Stimulated activated CD4-positive, alpha-beta T cell treated with anti-CD3 and anti-CD28 coated beads, Interleukin-12 subunit alpha, Interleukin-12 subunit beta, amount 100 ng/mL, for 24 hours (primary cell): ENCODE measurements around the gene GSTM5.
"Not testable (repeated sequence)": the region's sequence is repeated elsewhere in the genome, so short reads cannot be mapped to it uniquely, and the experiment has no call there.

Experiments
- DNase-seq, 2 experiments: peaks; one replicate each; pipeline ENCODE4 v3.0.0-alpha.2; 2020; ENCODE audit warnings: low read depth in 2 of 2

Gene GSTM5

DNA sequence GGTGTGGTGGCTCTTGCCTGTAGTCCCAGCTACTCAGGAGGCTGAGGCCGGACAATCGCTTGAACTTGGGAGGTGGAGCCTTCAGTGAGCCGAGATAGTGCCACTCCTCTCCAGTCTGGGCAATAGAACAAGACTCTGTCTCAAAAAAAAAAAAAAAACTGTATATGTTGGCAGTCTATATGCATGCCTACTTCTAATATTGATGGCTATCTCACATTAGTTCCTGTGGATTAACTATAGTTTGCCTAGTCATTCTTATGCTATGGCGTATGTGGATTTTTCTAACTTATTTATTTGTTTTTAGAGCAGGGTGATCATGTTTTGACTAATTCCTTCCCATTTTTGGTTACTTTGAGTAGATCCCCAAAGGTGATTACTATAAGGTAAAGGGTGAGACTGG lies 15.0 kb upstream of the GSTM5 start:
- DNase-seq = no peak

DNA sequence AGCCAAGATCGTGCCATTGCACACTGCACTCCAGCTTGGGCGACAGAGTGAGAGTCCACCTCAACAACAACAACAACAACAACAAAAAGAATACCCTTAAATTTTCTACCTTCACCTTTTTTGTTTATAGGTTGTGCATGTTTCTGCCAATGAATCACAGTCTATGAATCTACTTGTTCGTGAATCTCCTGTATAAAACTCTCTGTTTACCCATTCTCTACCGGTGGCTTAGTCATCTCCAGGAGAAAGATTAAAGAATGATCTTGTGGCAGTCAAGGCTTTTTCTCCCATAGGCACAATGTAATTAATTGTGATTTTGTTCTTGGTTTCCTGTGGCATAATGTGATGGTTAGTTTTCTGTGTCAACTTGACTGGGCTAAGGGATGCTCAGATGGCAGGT lies 14.2 kb upstream of the GSTM5 start:
- DNase-seq = not testable (repeated sequence)

DNA sequence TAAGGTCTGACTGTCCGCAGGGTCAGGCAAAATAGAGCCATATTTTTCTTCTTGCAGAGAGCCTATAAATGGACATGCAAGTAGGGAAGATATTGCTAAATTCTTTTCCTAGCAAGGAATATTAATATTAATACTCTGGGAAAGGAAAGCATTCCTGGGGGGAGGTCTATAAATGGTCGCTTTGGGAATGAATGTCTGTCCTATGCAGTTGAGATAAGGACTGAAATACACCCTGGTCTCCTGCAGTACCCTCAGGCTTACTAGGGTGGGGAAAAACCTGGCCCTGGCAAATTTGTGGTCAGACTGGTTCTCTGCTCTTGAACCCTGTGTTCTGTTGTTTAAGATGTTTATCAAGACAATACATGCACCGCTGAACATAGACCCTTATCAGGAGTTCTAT lies 9.1 kb upstream of the GSTM5 start:
- DNase-seq = not testable (repeated sequence)

DNA sequence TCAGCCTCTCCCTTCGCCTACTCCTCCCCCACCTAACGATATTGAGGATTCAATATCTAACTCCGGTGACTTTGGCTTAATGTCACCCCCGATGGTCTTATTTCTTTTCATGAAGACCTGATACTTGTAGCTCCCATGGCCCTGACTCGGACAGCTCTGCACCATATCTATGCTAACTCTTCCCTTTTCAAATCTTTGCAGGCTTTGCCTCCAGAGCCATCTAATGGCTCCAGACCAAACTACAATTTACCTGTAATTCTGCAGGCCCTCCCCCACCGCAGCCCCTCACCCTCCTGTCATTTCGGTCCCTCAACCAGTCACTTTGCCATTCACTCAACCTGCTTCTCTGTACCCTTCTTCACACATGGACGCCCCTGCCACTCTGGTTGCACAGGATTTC lies 7.9 kb upstream of the GSTM5 start:
- no peak for DNase-seq

DNA sequence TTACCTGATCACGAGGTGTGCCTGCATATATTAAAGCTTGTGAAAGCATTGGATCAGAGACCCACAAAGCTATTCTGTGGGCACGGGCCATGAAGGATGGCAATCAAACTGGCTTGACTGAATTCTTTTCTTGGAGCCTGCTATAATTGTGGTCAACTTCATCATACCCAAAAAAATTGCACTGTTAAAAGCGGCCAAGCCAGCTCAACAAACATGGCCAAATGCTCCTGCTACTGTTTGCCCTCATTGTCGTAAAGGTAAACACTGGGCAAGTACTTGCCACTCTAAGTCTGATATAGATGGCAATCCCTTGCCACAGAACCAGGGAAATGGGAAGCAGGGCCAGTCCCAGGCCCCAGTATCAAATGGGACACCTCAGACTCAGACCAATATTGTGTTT lies 6.6 kb upstream of the GSTM5 start:
- DNase-seq = no peak

DNA sequence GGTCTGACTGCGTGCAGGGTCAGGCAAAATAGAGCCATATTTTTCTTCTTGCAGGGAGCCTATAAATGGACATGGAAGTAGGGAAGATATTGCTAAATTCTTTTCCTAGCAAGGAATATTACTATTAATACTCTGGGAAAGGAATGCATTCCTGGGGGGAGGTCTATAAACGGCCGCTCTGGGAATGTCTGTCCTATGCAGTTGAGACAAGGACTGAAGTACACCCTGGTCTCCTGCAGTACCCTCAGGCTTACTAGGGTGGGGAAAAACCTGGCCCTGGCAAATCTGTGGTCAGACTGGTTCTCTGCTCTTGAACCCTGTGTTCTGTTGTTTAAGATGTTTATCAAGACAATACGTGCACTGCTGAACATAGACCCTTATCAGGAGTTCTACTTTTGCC lies 3.1 kb upstream of the GSTM5 start:
- DNase-seq = not testable (repeated sequence)

DNA sequence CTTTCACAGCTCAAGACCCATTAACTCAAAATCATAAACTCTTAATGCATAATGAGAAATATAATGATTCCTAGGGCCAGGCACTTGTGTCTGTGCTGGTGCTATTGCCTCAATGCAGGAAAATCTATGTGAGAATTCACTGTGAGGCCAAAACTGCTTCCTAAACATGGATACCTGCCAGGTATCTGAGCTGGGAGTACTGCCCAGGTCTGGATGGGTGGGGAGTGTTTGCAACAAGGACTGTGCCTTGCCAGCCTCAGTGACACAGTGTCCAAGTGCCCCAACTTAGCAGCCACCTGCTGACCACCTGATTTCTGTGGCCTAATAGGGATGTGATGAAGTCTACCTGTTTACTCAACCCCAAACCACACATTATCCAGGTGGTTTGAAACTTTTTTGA lies 2.2 kb upstream of the GSTM5 start:
- DNase-seq = not testable (repeated sequence)

DNA sequence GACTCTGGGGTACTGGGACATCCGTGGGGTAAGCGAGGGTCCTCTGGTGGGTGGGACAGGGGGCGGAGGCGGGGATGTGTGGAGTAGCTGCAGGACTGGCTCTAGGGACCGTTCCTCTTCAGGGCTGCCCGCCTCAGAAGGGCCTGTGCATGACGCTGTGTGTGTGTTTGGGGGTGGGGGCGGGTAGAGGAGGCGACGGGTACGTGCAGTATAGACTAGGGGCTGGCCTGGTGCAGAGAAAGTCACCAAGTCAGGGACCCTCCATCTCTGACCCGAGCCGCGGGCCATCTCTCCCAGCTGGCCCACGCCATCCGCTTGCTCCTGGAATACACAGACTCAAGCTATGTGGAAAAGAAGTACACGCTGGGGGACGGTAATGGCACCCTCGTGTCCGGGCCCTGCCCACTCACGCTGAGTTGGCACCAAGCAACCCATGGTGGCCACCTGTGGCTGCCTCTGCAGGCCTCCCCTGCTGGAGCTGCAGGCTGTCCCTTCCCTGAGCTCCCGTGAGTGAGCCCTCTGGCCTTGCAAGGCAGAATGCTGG lies 342 bp downstream of the GSTM5 start:
- no peak for DNase-seq

DNA sequence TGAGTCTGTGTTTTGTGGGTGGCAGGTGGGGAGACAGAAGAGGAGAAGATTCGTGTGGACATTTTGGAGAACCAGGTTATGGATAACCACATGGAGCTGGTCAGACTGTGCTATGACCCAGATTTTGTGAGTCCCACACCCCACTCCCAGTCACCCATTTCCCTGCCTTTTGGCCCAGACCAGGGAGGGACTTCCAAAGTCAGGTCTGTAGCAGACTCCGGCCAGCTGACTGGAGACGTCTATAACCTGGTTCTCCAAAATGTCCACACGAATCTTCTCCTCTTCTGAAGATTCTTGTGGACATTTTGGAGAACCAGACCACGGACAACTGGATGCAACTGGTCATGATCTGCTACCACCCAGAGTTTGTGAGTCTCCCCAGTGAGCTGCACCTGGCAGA lies 1.6 kb downstream of the GSTM5 start:
- no peak for DNase-seq

DNA sequence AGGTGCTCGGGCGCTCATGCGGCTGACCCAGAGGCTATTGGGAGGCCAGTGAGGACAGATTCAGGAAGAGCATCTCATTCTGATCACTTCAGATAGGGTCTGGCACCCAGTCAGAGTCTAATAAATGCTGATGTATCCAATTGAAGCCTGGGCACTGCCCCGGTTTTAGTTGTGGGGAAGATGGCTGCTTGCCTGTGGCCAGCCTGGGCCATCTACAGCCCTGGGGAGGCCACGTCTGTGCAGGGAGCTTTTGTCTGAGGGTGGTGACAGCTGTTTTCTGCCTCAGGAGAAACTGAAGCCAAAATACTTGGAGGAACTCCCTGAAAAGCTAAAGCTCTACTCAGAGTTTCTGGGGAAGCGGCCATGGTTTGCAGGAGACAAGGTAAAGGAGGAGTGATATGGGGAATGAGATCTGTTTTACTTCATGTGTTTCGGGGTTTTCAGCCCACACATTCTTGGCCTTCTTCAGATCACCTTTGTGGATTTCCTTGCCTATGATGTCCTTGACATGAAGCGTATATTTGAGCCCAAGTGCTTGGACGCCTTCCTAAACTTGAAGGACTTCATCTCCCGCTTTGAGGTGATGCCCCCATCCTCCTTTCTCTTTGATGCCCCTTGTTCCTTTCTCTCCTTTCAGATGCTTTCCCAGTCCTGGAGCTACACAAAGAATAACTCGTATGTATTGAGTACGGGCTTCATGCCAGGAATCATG lies 2.8 kb downstream of the GSTM5 start:
- no peak for DNase-seq

DNA sequence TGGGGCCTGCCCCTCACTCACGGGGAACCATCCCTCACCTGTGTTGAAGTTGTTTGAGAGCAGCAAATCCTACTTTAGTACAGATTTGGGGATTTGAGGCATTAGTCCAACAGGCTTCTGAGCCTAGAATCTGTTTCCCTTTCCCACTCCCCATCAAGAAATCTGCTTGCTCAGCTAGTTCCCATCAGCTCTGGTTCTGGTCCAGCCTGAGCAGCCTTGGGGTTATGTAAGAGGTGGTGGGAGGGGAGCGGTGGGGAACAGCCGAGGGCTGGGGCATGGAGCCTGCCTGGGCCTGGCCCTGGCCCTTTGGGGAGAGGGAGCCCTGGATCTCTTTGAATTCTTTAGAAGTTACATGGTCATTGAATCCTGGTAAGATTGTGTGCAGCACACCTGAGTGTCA lies 4.1 kb downstream of the GSTM5 start:
- DNase-seq = no peak

DNA sequence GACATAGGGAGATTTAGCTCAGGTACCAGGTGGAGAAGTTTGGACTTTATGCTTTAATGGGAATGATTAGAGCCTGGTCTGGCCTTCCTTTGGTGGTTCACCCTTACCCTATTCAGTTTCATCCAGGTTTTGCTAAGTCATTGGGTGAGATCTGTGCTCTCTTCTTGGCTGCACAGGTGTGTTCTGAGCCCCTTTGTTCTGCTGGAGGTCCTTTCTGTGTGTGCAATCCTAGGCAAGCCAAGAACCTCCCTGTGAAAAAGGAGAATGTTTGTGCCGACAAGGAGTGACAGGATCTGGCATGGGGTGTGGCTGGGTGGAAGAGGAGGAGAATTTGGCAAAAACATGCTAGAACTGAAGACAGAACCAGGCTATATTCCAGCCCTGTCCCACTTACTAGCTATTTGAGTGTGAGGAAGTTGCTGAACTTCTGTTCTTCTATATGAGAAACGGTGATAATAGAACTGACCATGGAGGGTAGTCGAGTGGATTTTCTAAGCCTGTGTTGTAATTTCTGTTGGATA lies 4.6 kb downstream of the GSTM5 start:
- DNase-seq = no peak

DNA sequence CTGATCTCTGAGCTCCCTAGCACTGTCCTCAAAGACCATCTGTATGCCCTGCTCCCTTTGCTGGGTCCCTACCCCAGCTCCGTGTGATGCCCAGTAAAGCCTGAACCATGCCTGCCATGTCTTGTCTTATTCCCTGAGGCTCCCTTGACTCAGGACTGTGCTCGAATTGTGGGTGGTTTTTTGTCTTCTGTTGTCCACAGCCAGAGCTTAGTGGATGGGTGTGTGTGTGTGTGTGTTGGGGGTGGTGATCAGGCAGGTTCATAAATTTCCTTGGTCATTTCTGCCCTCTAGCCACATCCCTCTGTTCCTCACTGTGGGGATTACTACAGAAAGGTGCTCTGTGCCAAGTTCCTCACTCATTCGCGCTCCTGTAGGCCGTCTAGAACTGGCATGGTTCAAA lies 5.7 kb downstream of the GSTM5 start:
- no peak for DNase-seq

DNA sequence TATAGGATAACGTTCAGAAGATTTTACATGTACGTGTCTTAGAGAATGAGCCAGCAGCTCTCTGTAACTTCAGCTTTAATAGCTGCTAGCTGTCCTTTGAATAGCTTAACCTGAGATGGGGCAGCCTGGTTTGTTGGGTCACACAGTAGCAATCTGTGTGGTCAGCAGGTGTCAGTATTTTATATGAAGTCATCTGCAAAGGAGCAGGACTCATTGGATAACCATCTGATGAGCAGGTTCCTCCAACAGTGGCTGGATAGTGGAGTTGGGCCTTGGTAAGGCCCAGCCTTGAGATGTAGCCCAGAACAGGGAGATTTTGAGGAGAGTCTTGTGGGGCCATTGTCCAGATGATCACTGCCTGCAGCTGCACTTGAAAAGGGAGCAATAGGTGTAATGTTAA lies 6.4 kb downstream of the GSTM5 start:
- no peak for DNase-seq

DNA sequence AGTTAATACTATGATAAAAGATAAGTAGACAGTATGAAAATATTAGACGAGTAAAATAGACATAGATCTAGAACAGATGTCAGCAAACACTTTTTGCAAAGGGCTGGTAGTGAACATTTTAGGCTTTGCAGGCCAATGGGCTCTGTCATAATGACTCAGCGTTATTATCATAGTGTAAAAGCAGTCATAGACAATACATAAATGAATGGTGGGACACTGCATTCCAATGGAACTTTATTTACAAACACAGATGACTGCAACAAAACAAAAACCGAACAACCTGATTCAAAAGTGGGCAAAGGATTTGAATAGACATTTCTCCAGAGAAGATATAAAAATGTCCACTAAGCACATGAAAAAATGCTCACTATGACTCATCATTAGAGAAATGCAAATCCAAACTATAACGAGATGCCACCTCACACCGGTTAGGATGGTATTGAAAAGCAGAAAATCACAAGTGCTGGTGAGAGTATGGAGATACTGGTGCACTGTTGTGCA lies 7.3 kb downstream of the GSTM5 start:
- no peak for DNase-seq

DNA sequence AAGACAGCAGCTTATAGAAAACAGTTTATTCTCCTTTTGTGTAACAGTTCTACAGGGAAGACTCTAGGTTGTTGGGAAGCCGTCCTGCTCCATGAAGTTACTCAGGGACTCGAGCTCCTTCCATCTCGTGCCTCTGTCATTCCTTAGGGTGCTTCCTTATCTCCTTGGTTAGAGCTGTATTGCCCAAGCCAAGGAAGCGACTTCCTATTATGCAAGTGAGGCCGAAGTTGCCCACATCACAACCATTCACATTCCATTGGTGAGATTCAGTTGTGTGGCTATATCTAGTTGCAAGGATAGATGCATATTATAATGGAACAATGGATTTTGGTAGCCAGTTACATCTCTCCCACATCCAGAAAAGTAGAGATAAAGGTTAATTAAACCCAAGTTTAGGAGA lies 9.0 kb downstream of the GSTM5 start:
- DNase-seq = no peak

DNA sequence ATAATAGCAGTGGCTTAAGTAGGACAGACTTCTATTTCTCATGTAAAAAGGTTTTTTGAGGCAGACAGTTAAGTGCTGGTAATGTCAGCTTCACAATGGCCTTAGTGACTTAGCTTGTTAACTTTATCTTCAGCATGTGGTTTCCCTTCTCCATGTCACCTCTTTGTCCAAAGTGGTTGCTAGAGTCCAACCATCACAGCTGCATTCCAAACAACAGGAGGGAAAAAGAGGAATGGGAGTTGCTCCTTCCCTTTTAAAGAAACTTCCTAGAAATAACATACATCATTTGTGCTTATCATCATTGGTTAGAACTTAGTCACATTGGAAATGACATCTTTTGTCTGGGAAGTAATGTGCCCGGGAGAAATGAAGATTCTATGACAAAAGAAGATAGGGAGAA lies 9.9 kb downstream of the GSTM5 start:
- DNase-seq = no peak

DNA sequence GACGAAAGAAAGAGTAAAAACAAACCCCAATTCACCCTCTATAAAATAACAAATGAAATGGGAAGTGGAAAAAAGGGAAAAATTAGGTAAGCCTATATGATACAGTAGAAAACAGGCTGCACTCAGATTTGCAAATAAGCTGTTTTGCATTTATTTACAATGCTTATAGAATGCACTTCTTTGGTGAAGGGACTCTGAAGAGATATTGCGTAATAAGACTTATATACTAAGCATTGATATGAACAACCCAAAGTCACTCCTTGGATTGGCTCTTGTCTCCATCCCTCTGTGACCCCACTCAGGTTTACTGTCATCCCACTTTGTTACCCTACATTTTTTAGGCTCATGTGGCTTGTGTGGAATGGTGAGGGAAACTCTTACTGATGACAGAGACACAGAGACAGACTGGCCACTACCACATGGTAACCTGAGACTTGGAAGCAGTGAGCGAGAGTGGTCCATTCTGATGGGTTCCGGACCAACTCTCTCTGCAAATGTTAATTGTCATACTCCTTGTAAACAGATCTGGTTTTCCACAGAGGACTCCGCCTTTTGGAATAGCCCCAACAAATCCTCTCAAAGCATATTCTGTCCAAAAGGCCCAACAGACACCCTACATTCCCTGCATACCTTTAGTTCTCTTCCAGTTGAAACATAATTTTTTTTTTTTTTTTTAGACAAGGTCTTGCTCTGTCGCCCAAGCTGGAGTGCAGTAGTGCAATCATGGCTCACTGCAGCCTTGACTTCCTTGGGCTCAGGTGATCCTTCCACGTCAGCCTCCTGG lies 11.0 kb downstream of the GSTM5 start:
- DNase-seq = no peak

DNA sequence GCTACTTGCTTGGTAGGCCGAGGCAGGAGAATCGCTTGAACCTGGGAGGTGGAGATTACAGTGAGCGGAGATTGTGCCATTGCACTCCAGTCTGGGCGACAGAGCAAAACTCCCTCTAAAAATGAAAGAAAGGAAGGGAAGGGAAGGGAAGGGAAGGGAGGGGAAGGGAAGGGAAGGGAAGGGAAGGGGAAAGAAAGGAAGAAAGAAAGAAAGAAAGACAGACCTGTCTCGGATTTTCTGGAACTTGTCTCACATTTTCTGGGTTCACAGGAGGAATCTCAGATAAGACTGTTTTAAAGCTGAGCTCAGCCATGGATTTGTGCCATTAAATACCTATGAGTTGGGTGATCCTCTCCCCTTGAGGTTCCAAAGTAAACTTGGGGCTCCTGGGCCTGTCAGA lies 12.9 kb downstream of the GSTM5 start:
- no peak for DNase-seq

DNA sequence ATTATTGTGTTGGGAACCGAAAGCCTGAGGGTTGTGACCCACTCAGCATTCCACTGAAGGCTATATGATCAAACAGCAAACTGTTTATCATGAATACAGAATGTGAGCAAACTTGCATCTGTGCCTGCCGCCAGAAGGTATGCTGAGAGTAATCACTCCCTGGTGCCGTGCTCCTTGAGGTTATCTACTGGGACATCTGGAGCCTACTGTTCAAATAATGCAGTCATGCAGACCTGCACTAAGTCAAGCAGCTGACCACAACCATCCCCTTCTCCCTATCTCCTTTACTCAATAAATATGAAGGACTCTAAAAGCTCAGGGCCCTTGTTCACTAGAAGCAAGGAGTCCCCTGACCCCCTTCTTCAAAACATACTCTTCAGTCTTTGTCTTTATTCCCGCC lies 13.5 kb downstream of the GSTM5 start:
- no peak for DNase-seq

DNA sequence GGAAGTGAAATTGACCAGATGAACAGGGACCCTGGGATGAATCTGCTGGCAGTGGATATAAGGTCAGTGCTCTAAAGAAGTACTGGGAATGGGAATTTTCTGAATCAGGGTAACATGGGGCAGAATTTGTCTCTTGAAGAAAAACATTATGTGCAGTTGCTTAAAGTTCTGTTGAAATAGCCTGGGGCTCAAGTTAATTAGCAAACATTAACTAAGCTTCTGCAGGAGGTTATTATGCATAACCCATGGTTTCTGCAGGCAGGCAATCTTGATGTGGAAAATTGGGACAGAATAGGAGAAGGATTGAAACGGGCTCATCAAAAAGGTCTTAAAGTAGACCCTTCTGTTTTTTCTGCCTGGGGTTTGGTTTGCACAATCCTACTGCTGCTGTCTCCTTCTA lies 14.0 kb downstream of the GSTM5 start:
- DNase-seq = no peak

DNA sequence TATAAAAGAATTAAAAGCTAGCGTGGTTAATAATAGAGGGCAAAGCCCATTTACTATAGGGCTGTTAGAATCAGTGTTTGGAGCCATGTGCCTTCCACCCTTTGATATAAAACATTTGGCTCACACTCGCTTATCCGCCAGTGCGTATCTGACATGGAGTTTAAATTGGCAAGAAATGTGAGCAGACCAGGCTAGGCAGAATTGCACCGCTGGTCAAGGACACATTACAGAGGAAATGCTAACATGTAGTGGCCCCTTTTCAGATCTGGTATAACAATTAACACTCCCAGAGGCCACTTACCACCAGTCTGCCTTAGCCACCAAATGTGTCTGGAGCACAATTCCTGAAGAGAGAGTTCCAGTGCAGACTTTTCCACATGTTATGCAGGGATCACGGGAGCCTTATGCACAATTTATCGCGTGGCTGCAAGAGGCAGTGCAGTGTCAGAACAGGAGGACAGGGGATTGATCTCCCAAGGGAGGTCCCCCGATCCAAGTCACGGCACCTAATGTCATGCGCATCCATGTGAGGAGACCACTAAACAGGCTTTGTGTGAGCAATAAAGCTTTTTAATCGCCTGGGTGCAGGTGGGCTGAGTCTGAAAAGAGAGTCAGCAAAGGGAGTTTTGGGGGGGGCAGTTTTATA lies 14.8 kb downstream of the GSTM5 start:
- no peak for DNase-seq
